ENCODE results near the gene ANKIB1.

Gene ANKIB1

DNA sequence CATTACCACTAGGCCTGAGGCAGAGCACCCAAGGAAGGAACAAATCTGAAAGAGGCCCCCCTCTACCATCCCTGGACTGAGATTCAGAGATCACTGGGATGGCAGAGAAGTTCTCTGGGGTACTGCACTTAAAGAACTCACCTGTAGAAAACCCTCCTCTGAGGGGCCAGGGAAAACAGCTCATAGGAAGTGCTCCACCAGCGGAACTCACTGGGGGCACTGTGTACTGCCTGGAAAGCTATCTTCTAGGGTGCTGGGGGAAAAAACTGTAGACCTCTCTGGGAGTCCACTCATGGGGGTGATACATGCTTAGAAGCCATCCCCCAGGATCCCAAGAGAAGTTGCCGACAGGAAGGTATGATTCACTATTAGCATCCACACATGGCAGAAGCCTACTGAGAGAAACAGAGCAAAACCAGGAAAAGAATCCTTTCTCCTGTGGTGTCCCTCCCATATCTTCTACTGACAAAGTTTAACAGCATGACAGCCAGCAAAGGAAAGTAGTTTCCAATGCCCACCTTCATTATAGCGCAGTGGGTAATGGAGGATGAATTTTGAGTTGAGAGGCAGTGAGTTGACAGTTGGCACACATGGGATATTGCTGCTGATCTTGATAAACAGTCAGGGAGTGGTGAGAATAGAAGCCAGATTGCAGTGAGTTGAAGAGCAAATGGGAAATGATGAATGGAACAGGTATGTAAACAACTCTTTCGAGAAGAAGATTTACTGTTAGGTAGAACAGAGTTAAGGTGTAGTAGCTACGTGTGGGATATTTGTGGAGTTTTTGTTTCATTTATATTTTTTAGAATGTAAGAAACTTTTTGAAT is 20.9 kb downstream of the ANKIB1 start:
- no peak for DNase-seq

- no peak for DNase-seq
These were observed 23.1 kb downstream of the ANKIB1 start for GRCh38 chr7:92268921-92269320.

GRCh38 chr7:92275327-92275726 is 29.6 kb downstream of the ANKIB1 start:
- no peak for DNase-seq

GRCh38 chr7:92276460-92276864 is 30.7 kb downstream of the ANKIB1 start:
- DNase-seq: no peak

- no peak for DNase-seq
These were observed 33.7 kb downstream of the ANKIB1 start for GRCh38 chr7:92279396-92280031.

DNA sequence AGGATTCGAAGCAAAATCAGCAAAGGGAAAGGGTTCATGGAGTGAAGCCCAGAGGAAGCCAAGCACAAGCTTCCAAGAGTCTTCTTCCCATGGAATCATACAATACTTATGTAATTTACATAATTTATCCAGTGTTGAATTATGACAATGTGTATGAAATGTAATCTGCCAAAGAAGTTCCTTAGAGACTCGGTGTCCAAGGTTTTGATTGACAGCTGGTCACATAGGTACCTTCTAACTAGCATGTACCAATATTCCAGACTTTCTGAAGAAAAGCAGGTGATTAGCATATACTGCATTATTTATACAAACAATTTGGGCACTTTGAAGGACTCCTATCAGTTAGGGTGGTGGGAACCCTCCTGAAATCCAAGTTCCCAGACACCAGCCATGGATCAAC is 35.3 kb downstream of the ANKIB1 start:
- no peak for DNase-seq

- no peak for DNase-seq
These were observed 36.5 kb downstream of the ANKIB1 start for GRCh38 chr7:92282221-92282814.

GRCh38 chr7:92282930-92283329 is 37.2 kb downstream of the ANKIB1 start:
- no peak for DNase-seq

- no peak for DNase-seq
These were observed 43.5 kb downstream of the ANKIB1 start for GRCh38 chr7:92289321-92289720.

DNA sequence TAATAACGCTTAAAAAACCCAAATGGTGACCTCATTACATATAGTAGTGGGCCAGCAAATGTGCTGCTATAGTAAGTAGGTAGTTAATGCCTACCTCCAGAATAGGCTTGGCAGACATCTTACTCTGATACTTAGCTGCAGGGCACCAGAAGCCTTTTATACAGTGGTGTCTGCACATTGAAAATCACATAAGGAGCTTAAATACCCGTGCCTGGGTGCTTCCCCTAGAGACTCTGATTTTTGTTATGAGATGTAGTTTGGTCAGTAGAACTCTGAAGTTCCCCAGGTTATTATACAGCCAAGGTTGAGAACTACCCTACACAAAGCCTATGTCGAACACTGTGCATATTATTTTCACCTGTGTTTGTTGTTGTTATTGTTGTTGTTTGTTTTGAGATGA is 47.2 kb downstream of the ANKIB1 start:
- DNase-seq: no peak

GRCh38 chr7:92293896-92294590 is 48.3 kb downstream of the ANKIB1 start:
- DNase-seq: no peak

- DNase-seq: no peak
These were observed 49.6 kb downstream of the ANKIB1 start for GRCh38 chr7:92295391-92295790.

GRCh38 chr7:92296235-92296634 is 50.5 kb downstream of the ANKIB1 start:
- no peak for DNase-seq

DNA sequence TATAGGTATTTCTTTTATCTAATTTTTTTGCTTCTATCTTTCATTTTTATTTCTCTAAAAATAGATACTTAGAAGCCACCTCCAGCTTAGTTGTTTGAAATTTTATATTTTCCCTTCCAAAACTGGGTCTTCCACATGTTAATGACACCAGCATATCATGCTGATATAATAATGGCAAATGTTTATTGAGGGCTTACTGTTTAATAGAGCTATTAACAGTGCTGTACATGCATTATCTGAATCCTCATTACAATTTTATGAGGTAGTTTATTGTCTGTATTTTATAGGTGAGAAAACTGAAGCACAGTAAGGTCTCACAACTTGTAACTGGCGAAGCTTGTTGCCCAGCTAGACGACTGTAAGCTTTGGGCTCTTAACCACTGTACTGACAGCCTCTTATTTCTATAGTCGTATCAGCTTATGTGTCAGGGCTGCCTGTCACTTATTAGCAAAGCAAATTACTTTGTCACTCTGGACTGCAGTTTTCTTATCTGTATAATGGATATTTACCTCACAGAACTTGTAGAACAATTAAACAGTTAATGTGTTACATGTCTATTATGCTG is 51.2 kb downstream of the ANKIB1 start:
- no peak for DNase-seq

DNA sequence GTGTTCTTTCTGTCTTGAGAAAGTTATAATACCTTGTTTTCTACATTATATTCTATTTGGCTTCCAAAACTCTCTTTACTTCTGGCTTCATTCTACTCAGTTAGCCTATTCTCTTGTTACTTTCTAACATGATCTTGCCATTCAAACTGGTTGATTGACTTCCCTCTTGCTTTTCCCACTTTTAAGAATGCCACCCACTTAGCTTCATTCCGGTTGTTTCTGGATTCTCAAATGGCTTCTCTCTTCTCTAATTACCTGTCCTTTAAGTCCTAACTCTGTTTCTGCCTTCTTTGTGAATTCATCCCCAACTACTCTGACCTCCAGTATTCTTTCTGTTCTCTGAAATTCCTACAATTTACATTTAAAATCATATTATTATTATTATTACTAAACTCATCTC is 52.0 kb downstream of the ANKIB1 start:
- DNase-seq: no peak

DNA sequence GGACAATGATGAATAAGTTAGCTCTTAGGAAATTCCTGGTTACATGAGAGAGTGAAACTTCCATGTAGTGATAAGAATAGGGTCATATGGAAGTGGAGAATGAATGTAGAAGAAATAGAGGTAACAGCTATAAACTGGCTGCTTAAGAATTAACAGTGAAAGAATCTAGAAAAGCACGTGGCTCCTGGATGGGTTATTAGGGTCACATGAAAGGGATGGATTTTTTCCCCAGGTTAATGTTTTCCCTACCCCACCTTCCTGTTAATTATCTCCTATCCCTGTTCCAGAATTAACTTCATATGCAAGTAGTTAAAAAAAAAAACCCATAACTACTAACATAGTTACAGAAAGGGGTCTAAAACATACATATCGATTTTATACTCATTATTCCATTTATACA is 58.0 kb downstream of the ANKIB1 start:
- DNase-seq: no peak

GRCh38 chr7:92304406-92304893 is 58.7 kb downstream of the ANKIB1 start:
- no peak for DNase-seq

GRCh38 chr7:92306153-92306552 is 60.4 kb downstream of the ANKIB1 start:
- no peak for DNase-seq

DNA sequence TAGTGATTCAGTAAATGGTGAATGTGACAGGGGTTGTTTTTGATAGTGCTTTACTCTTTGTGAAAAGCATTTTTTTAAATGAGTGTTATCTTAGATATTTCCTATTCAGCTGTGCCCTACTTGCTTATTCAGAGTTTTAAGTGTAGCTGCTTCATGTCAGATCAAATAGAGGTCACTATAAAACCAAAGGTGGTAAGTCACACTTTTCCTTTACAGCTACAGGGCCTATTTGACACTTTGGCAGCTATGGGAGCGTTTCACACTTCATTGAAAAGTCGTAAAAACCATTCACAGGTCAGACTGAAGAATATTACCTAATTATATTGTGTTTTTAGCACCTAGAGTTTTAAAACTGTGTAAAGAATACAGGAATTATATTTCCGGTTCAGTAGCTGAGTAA is 67.3 kb downstream of the ANKIB1 start:
- no peak for DNase-seq

- no peak for DNase-seq
These were observed 73.5 kb downstream of the ANKIB1 start for GRCh38 chr7:92319243-92319642.

DNA sequence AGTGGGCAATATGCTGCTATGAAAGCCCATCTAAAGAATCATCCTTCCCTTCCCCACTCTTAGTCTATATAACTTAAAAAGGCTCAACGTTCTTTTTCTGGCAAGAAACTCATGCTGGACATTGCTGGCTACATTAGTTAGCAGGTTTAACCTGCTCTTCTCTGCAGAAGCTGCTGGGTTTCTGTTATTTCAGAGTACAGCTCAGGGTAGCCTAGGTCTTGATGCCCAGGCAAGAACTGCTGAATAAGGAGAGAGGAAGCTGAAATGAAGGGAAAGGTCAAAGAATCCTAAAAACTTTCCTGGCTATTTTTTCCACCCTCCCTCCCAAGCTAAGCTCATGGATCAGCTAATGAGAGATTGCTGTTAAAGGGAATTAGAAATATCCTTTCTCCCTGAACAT is 79.4 kb downstream of the ANKIB1 start:
- no peak for DNase-seq

GRCh38 chr7:92325858-92326257 is 80.1 kb downstream of the ANKIB1 start:
- no peak for DNase-seq

- no peak for DNase-seq
These were observed 85.2 kb downstream of the ANKIB1 start for GRCh38 chr7:92330835-92331438.
